IPS-18a (cell line): Measurements from ENCODE around the gene CIZ1.

ENCODE experiments used
- H3K27ac ChIP-seq: one replicate; pipeline ENCODE4 v1.5.1; 2013; ENCODE audit warnings: low read length
- H3K27me3 ChIP-seq: one replicate; pipeline ENCODE4 v1.6.1; 2013; ENCODE audit warnings: mild to moderate bottlenecking, low read length; ENCODE audit not compliant: control insufficient read depth, insufficient read depth
- H3K36me3 ChIP-seq: one replicate; pipeline ENCODE4 v1.6.1; 2013; ENCODE audit warnings: low read depth, low read length; ENCODE audit not compliant: control insufficient read depth
- H3K4me1 ChIP-seq: one replicate; pipeline ENCODE4 v1.6.1; 2013; ENCODE audit warnings: low read depth, low read length; ENCODE audit not compliant: control insufficient read depth
- H3K4me3 ChIP-seq: one replicate; pipeline ENCODE4 v1.5.1; 2013; ENCODE audit warnings: low read length
- H3K9ac ChIP-seq: one replicate; pipeline ENCODE4 v1.6.1; 2013; ENCODE audit warnings: mild to moderate bottlenecking, low read length, moderate library complexity
- H3K9me3 ChIP-seq: one replicate; pipeline ENCODE4 v1.6.1; 2013; ENCODE audit warnings: low read depth, low read length; ENCODE audit not compliant: control insufficient read depth

CIZ1 gene

DNA sequence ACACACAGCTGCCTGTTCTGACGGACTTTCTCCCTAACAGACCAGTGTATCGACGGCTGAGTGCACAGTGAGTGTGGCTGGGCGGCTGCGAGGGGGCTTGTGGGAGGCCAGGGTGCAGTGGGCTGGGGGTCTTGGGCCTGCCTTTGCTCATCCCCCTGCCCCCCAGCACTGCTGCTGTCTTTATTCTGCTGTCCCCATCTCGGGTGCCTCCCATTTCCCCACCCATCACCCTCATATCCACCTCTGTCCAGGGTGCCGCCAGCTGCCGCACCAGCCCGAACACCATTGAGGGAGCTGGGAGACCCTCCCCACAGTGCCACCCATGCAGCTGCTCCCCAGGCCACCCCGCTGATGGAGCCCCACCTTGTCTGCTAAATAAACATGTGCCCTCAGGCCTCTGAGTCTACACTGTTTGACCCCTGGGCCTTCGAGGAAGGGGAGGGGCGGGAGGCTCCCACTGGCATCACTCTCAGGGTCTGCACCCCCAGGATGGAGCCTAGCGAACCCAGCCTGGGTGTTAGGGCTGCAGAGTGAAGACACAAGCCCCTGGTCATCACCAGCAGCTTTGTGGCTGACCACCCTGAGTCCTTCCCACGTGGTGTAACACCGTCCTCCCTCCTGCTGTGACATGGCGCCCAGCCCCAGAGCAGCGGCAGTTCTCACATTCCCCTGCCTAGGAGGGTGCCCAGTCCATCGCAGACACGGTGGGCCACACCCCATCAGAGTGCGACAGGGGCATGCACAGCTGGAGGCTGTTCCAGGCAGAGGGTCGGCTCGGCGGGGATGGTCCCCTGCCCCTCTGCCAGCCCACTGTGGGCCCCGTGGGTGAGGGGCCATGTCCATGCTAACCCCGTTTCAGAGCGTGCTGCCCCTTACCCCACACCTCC lies 38.1 kb downstream of the CIZ1 start:
- Histone ChIP-seq H3K9ac (no peak overlapping the region), H3K4me1 (no peaks in the 10 kb centered on the region), H3K36me3 (no peaks in the 10 kb centered on the region)

GRCh38 chr9:128152133-128153059 lies 39.0 kb downstream of the CIZ1 start:
- H3K9me3 ChIP-seq: no peaks in the 10 kb centered on the region
- H3K27me3 ChIP-seq: no peaks in the 10 kb centered on the region
- no peak overlapping the region for H3K27ac ChIP-seq
- H3K4me1 ChIP-seq: no peaks in the 10 kb centered on the region
- no peaks in the 10 kb centered on the region for H3K36me3 ChIP-seq
- no peak overlapping the region for H3K9ac ChIP-seq
- H3K4me3 ChIP-seq: no peak overlapping the region

More for the DNA sequence above, 38.1 kb downstream of the CIZ1 start:
- H3K4me3 ChIP-seq: no peak overlapping the region
- no peak overlapping the region for H3K27ac ChIP-seq
- H3K27me3 ChIP-seq: no peaks in the 10 kb centered on the region
- no peaks in the 10 kb centered on the region for H3K9me3 ChIP-seq

DNA sequence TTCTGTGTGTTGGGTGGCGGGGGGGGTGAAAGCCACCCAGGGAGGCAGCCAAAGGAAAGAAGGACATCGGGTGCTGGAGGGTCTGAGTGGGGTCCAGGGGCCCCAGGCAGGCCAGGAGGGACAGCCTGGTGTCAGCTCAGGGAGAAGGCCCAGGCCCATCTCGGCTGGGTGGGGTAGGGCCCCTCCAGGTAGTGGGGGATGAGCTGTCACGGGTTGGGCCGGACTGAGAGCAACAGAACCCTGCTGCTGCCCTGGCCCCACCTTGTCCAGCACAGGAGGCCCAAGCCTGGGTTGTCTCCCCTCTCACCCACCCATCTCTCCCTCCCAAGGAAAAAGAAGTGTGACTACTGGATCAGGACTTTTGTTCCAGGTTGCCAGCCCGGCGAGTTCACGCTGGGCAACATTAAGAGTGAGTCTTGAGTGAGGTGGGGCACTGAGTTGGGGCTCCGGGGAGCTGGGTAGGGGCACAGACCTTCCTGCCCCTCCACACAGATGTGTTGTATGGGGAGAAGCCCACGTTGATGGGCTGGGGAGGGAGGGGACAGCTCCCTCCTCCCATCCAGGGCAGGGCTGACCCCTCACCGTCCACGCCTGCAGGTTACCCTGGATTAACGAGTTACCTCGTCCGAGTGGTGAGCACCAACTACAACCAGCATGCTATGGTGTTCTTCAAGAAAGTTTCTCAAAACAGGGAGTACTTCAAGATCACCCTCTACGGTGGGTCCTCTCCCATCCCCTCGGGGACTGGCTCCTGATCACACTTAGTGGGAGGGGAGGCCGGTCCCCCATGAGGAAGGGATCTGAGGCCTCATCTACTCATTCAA lies 39.9 kb downstream of the CIZ1 start:
- Histone ChIP-seq H3K27me3 (no peaks in the 10 kb centered on the region), H3K27ac (no peak overlapping the region), H3K9me3 (no peaks in the 10 kb centered on the region), H3K9ac (no peak overlapping the region), H3K4me3 (no peak overlapping the region), H3K4me1 (no peaks in the 10 kb centered on the region), H3K36me3 (no peaks in the 10 kb centered on the region)

DNA sequence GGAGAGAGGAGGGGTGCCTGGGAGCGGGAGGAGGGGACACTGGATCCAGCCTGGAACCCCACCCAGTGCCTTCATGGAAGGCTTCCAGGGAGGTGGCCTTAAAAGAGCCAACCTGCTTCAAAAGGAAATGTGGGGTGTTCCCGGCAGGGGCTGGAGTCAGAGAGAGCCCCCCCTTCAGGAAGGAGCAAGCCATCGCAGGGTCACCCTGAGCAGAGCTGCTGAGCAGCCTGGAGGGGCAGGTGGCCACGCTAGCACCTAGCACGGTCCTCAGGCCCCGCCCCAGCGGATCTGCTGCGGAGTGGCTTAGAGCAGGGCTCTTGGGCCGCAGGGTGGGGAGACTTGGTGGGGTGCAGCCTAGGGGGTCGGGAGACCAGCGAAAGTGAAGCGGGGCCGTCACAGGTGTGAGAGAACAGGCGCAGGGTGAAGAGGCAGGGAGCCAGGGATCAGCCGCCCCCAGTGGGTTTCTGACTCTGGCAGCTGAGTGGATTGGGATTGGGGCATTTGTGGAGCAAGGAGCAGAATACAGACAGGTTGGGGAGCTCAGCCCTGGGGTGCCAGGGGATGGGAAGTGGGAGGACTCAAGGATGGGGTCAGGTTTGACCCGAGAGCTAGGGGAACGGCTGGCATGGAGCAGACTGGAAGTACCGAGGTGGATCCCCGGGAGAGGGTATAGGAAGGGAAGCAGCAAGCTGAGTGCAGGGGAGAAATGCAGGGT lies 40.6 kb downstream of the CIZ1 start:
- no peaks in the 10 kb centered on the region for H3K9me3 ChIP-seq
- H3K27ac ChIP-seq: no peak overlapping the region
- H3K4me1 ChIP-seq: no peaks in the 10 kb centered on the region
- H3K4me3 ChIP-seq: no peak overlapping the region
- H3K27me3 ChIP-seq: no peaks in the 10 kb centered on the region
- no peaks in the 10 kb centered on the region for H3K36me3 ChIP-seq
- no peak overlapping the region for H3K9ac ChIP-seq

GRCh38 chr9:128149951-128150593 lies 41.3 kb downstream of the CIZ1 start:
- Histone ChIP-seq H3K27ac (no peak overlapping the region), H3K9me3 (no peaks in the 10 kb centered on the region), H3K4me3 (no peak overlapping the region), H3K27me3 (no peaks in the 10 kb centered on the region), H3K36me3 (no peaks in the 10 kb centered on the region), H3K9ac (no peak overlapping the region), H3K4me1 (no peaks in the 10 kb centered on the region)

GRCh38 chr9:128149001-128149701 lies 42.2 kb downstream of the CIZ1 start, which contains the start of gene LCN2:
Gene LCN2 (plus strand): TSS chr9:128149453. CDS start chr9:128149526, 73 bp downstream.
- no peak within 1 kb of the TSS for H3K9ac ChIP-seq
- H3K4me3 ChIP-seq: no peak within 1 kb of the TSS
- no peaks in the 10 kb centered on the region for H3K36me3 ChIP-seq
- H3K27me3 ChIP-seq: no peaks in the 10 kb centered on the region
- no peak within 1 kb of the TSS for H3K27ac ChIP-seq
- H3K4me1 ChIP-seq: no peaks in the 10 kb centered on the region
- no peaks in the 10 kb centered on the region for H3K9me3 ChIP-seq

GRCh38 chr9:128148509-128149000 lies 42.8 kb downstream of the CIZ1 start:
- no peaks in the 10 kb centered on the region for H3K4me1 ChIP-seq

DNA sequence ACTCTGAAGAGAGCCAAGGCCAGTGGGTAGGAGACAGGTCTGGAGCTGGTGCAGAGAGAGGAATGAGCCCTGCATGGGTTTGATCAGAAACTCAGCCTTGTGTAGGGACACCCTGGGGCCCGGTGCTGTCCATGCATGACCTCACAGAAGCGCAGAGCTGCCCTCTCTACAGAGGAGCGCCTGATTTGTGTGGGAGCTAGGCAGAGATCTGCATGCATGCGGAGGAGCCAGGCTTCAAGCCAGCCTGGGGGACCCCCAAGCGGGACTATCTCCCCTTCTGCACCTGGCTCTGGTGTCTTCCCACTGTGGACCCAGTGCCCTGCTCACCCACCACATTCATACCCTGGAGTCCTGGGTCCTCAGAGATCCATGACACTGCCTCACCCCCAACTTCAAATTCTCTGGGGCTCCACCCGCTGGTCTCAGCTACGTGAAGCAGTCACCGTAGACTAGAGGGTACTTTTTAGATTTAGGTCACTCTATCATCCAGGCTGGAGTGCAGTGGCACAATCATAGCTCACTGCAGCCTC lies 44.7 kb downstream of the CIZ1 start:
- Histone ChIP-seq H3K27ac (no peak overlapping the region), H3K9me3 (no peaks in the 10 kb centered on the region), H3K27me3 (no peaks in the 10 kb centered on the region), H3K9ac (no peak overlapping the region), H3K4me1 (no peaks in the 10 kb centered on the region), H3K4me3 (no peak overlapping the region), H3K36me3 (no peaks in the 10 kb centered on the region)

More at GRCh38 chr9:128148509-128149000, 42.8 kb downstream of the CIZ1 start:
- H3K27me3 ChIP-seq: no peaks in the 10 kb centered on the region
- H3K27ac ChIP-seq: no peak overlapping the region
- H3K36me3 ChIP-seq: no peaks in the 10 kb centered on the region
- H3K9me3 ChIP-seq: no peaks in the 10 kb centered on the region
- H3K4me3 ChIP-seq: no peak overlapping the region
- no peak overlapping the region for H3K9ac ChIP-seq

DNA sequence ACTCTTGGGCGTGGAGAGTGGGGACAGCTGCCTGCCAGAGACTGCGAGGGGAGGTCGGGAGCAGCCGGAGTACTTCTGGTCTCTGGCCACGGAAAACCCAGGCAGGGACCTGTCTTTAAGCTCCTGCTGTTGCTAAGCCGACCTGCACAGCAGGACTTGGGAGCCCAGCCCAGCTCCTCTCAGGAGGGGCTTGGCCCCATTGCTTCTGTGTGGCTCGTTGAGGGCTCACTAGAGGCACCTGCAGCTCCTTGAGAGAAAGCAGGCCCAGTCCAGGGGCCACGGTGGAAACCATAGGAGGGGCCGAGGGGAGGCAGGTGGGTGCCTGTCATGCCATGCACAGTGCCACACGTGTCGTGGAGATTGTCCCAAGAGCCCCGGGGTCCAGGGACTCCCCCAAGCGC lies 45.4 kb downstream of the CIZ1 start:
- H3K27ac ChIP-seq: no peak overlapping the region
- H3K9me3 ChIP-seq: no peaks in the 10 kb centered on the region
- H3K9ac ChIP-seq: no peak overlapping the region
- no peak overlapping the region for H3K4me3 ChIP-seq
- no peaks in the 10 kb centered on the region for H3K36me3 ChIP-seq
- no peaks in the 10 kb centered on the region for H3K4me1 ChIP-seq
- no peaks in the 10 kb centered on the region for H3K27me3 ChIP-seq
